CD8-positive, alpha-beta memory T cell (primary cell): ENCODE measurements around the gene PTPRO. TPM values are rescaled to one million over a fixed set of nuclear protein-coding genes. Genes with fewer than 3 reads are reported as not detected.

Experiments
- CTCF ChIA-PET: fragments of 350-600 bp; sonication (Branson Sonifier 250); formaldehyde crosslinking; loops from one replicate; lab custom pipeline; 2021; ENCODE audit warnings: antibody characterized with exemption; lab: Charles Lee
- POLR2A ChIA-PET: fragments of 350-600 bp; sonication (Branson Sonifier 250); formaldehyde crosslinking; loops from one replicate; lab custom pipeline; 2021; ENCODE audit warnings: antibody characterized with exemption; lab: Charles Lee
- DNase-seq, 5 donors: peaks; one replicate each; pipeline versions ENCODE4 v3.0.0 to v3.0.0-alpha.2; 2020 to 2022; ENCODE audit warnings: mixed read lengths in 1 of 5
- H3K27ac ChIP-seq: one replicate; pipeline ENCODE4 v1.7.0; 2013; ENCODE audit warnings: low read depth, mild to moderate bottlenecking, low read length, moderate library complexity
- H3K27me3 ChIP-seq: 2 replicates; pipeline ENCODE4 v1.7.0; 2013; ENCODE audit warnings: low read length, mild to moderate bottlenecking; ENCODE audit not compliant: insufficient read depth, poor library complexity, severe bottlenecking
- H3K36me3 ChIP-seq: 2 replicates; pipeline ENCODE4 v1.7.0; 2013; ENCODE audit warnings: mild to moderate bottlenecking, low read length, moderate library complexity; ENCODE audit not compliant: insufficient read depth
- H3K4me1 ChIP-seq: 2 replicates; pipeline ENCODE4 v1.7.0; 2013; ENCODE audit warnings: mild to moderate bottlenecking, low read length, moderate library complexity; ENCODE audit not compliant: insufficient read depth
- H3K4me3 ChIP-seq: 2 replicates; pipeline ENCODE4 v1.7.0; 2013; ENCODE audit warnings: mild to moderate bottlenecking, low read length
- H3K9me3 ChIP-seq: 2 replicates; pipeline ENCODE4 v1.7.0; 2013; ENCODE audit warnings: mild to moderate bottlenecking, low read length
- H3K27ac Mint-ChIP-seq, 8 donors: one replicate each; pipeline ENCODE4 v1.8.0; 2020 to 2021; ENCODE audit warnings: mixed read lengths in 8 of 8, mild to moderate bottlenecking in 6 of 8, inconsistent platforms in 3 of 8, moderate library complexity in 3 of 8
- H3K27me3 Mint-ChIP-seq, 2 donors: one replicate each; pipeline ENCODE4 v1.8.0; 2020 to 2021; ENCODE audit warnings: mixed read lengths in 2 of 2, mild to moderate bottlenecking in 1 of 2, moderate library complexity in 1 of 2
- H3K36me3 Mint-ChIP-seq, 3 donors: one replicate each; pipeline ENCODE4 v1.8.0; 2020 to 2021; ENCODE audit warnings: mixed read lengths in 3 of 3, inconsistent platforms in 1 of 3, mild to moderate bottlenecking in 1 of 3
- H3K4me1 Mint-ChIP-seq, 3 donors: one replicate each; pipeline ENCODE4 v1.8.0; 2020 to 2021; ENCODE audit warnings: mixed read lengths in 3 of 3, inconsistent platforms in 1 of 3, mild to moderate bottlenecking in 1 of 3
- H3K4me3 Mint-ChIP-seq, 7 donors: one replicate each; pipeline ENCODE4 v1.8.0; 2020 to 2021; ENCODE audit warnings: mixed read lengths in 7 of 7, mild to moderate bottlenecking in 6 of 7, moderate library complexity in 4 of 7, inconsistent platforms in 2 of 7
- H3K9me3 Mint-ChIP-seq, 5 donors: one replicate each; pipeline ENCODE4 v1.8.0; 2020 to 2022; ENCODE audit warnings: mixed read lengths in 5 of 5, mild to moderate bottlenecking in 3 of 5, moderate library complexity in 2 of 5, inconsistent platforms in 1 of 5
- polyA plus RNA-seq: library from polyadenylated mRNA; unstranded; fragments of 300-500 nt; fragmentation: Illumina TruSeq; gene quantifications from one replicate; pipeline ENCODE4 v1.2.3, GENCODE V29; 2021
- total RNA-seq, 2 experiments: library from RNA; stranded (reverse); gene quantifications; one replicate each; pipeline ENCODE4 v1.2.3, GENCODE V29; 2021

PTPRO gene
- total and polyA plus RNA-seq, 3 experiments from 2014 or later: 0.27 to 0.48 (median 0.47) TPM

- Mint-ChIP-seq H3K36me3 (no peaks in the 10 kb centered on the region), H3K9me3 (no peaks in the 10 kb centered on the region), H3K4me1 (no peaks in the 10 kb centered on the region), H3K27me3 (peaks cover 3 to 63% of the 10 kb centered on the region in 2 donors), H3K4me3 (no peak overlapping the region), H3K27ac (no peak overlapping the region)
- H3K27ac ChIP-seq: no peak overlapping the region
- CTCF ChIA-PET: no interaction called here
- no peaks in the 10 kb centered on the region for H3K4me1 ChIP-seq
- no peaks in the 10 kb centered on the region for H3K27me3 ChIP-seq
- no peaks in the 10 kb centered on the region for H3K9me3 ChIP-seq
- H3K4me3 ChIP-seq: no peak overlapping the region
- POLR2A ChIA-PET: no interaction called here
- DNase-seq: no peak
- H3K36me3 ChIP-seq: no peaks in the 10 kb centered on the region
Observed at GRCh38 chr12:15520083-15520482, 197.8 kb downstream of the PTPRO start.

- POLR2A ChIA-PET: no interaction called here
- Mint-ChIP-seq H3K27me3 (peaks cover 3 to 70% of the 10 kb centered on the region in 2 donors), H3K9me3 (no peaks in the 10 kb centered on the region), H3K4me1 (no peaks in the 10 kb centered on the region), H3K4me3 (no peak overlapping the region), H3K27ac (no peak overlapping the region), H3K36me3 (no peaks in the 10 kb centered on the region)
- DNase-seq: no peak
- CTCF ChIA-PET: no interaction called here
- Histone ChIP-seq H3K27me3 (no peaks in the 10 kb centered on the region), H3K4me3 (no peak overlapping the region), H3K36me3 (no peaks in the 10 kb centered on the region), H3K4me1 (no peaks in the 10 kb centered on the region), H3K9me3 (no peaks in the 10 kb centered on the region), H3K27ac (no peak overlapping the region)
Observed at GRCh38 chr12:15520844-15521243, 198.5 kb downstream of the PTPRO start.

- no peak overlapping the region for H3K4me3 Mint-ChIP-seq
- H3K4me1 Mint-ChIP-seq: no peaks in the 10 kb centered on the region
- H3K4me1 ChIP-seq: no peaks in the 10 kb centered on the region
- no peaks in the 10 kb centered on the region for H3K27me3 ChIP-seq
- H3K9me3 ChIP-seq: no peaks in the 10 kb centered on the region
- CTCF ChIA-PET: interaction anchor here (1.3 kb wide), 1 partner anchor 9 kb away, joined by 4 read pairs; no protein-coding TSS in a partner anchor
- no peaks in the 10 kb centered on the region for H3K36me3 Mint-ChIP-seq
- no peak overlapping the region for H3K4me3 ChIP-seq
- POLR2A ChIA-PET: no interaction called here
- peaks cover 0 to 65% of the 10 kb centered on the region in 2 donors for H3K27me3 Mint-ChIP-seq
- DNase-seq: no peak
- no peaks in the 10 kb centered on the region for H3K36me3 ChIP-seq
- H3K9me3 Mint-ChIP-seq: peaks cover 0 to 5% (median 0%) of the 10 kb centered on the region in 5 donors
- no peak overlapping the region for H3K27ac ChIP-seq
- no peak overlapping the region for H3K27ac Mint-ChIP-seq
Observed at GRCh38 chr12:15522574-15523187, 200.4 kb downstream of the PTPRO start.

- Mint-ChIP-seq H3K9me3 (peaks cover 0 to 15% (median 7%) of the 10 kb centered on the region in 5 donors), H3K4me3 (no peak overlapping the region)
Observed at GRCh38 chr12:15525441-15525840, 203.1 kb downstream of the PTPRO start.

GRCh38 chr12:15526033-15526432, 203.7 kb downstream of the PTPRO start:
- Histone ChIP-seq H3K4me1 (no peaks in the 10 kb centered on the region), H3K27me3 (no peaks in the 10 kb centered on the region), H3K27ac (no peak overlapping the region), H3K9me3 (no peaks in the 10 kb centered on the region), H3K36me3 (no peaks in the 10 kb centered on the region), H3K4me3 (no peak overlapping the region)
- Mint-ChIP-seq H3K27me3 (peaks cover 2 to 41% of the 10 kb centered on the region in 2 donors), H3K4me1 (no peaks in the 10 kb centered on the region), H3K9me3 (peaks cover 0 to 15% (median 7%) of the 10 kb centered on the region in 5 donors), H3K36me3 (peaks cover 0 to 9% (median 0%) of the 10 kb centered on the region in 3 donors), H3K4me3 (no peak overlapping the region), H3K27ac (no peak overlapping the region)
- ChIA-PET CTCF (no interaction called here), POLR2A (no interaction called here)
- DNase-seq: no peak

More at GRCh38 chr12:15525441-15525840, 203.1 kb downstream of the PTPRO start:
- no peak for DNase-seq
- no peaks in the 10 kb centered on the region for H3K27me3 ChIP-seq
- H3K4me1 ChIP-seq: no peaks in the 10 kb centered on the region
- no peaks in the 10 kb centered on the region for H3K36me3 ChIP-seq
- ChIA-PET POLR2A (no interaction called here), CTCF (no interaction called here)
- no peaks in the 10 kb centered on the region for H3K9me3 ChIP-seq
- no peak overlapping the region for H3K4me3 ChIP-seq
- no peak overlapping the region for H3K27ac ChIP-seq
- Mint-ChIP-seq H3K27ac (no peak overlapping the region), H3K27me3 (peaks cover 2 to 46% of the 10 kb centered on the region in 2 donors), H3K4me1 (no peaks in the 10 kb centered on the region), H3K36me3 (peaks cover 0 to 9% (median 0%) of the 10 kb centered on the region in 3 donors)

- H3K36me3 Mint-ChIP-seq: peaks cover 0 to 9% (median 0%) of the 10 kb centered on the region in 3 donors
- peaks cover 2 to 34% of the 10 kb centered on the region in 2 donors for H3K27me3 Mint-ChIP-seq
- Histone ChIP-seq H3K36me3 (no peaks in the 10 kb centered on the region), H3K27me3 (no peaks in the 10 kb centered on the region), H3K4me3 (no peak overlapping the region), H3K9me3 (no peaks in the 10 kb centered on the region), H3K27ac (no peak overlapping the region), H3K4me1 (peaks cover 3% of the 10 kb centered on the region)
- CTCF ChIA-PET: interaction anchor here (0.7 to 1.3 kb wide), 2 partner anchors 21 to 59 kb away, joined by 3 read pairs; no protein-coding TSS in a partner anchor
- no peak overlapping the region for H3K27ac Mint-ChIP-seq
- POLR2A ChIA-PET: no interaction called here
- H3K9me3 Mint-ChIP-seq: peaks cover 0 to 15% (median 7%) of the 10 kb centered on the region in 5 donors
- H3K4me3 Mint-ChIP-seq: no peak overlapping the region
- no peak for DNase-seq
- H3K4me1 Mint-ChIP-seq: peaks cover 2% of the 10 kb centered on the region in 3 donors
Observed at GRCh38 chr12:15527201-15528080, 205.1 kb downstream of the PTPRO start.

- peaks cover 2 to 28% of the 10 kb centered on the region in 2 donors for H3K27me3 Mint-ChIP-seq
- peaks cover 0 to 15% (median 7%) of the 10 kb centered on the region in 5 donors for H3K9me3 Mint-ChIP-seq
- H3K36me3 Mint-ChIP-seq: peaks cover 0 to 9% (median 0%) of the 10 kb centered on the region in 3 donors
- peak overlapping the region in 1 of 7 donors; percentile 6 for H3K4me3 Mint-ChIP-seq
- H3K4me3 ChIP-seq: no peak overlapping the region
- H3K27me3 ChIP-seq: no peaks in the 10 kb centered on the region
- DNase-seq: no peak
- CTCF ChIA-PET: interaction anchor here (0.7 to 1.3 kb wide), 2 partner anchors 20 to 58 kb away, joined by 3 read pairs; no protein-coding TSS in a partner anchor
- H3K36me3 ChIP-seq: no peaks in the 10 kb centered on the region
- POLR2A ChIA-PET: no interaction called here
- H3K4me1 Mint-ChIP-seq: peaks cover 5 to 7% (median 6%) of the 10 kb centered on the region in 3 donors
- H3K27ac Mint-ChIP-seq: no peak overlapping the region
- H3K27ac ChIP-seq: no peak overlapping the region
- peaks cover 13% of the 10 kb centered on the region for H3K4me1 ChIP-seq
- H3K9me3 ChIP-seq: no peaks in the 10 kb centered on the region
Observed at GRCh38 chr12:15528666-15529065, 206.4 kb downstream of the PTPRO start.

- H3K36me3 ChIP-seq: no peaks in the 10 kb centered on the region
- peaks cover 24% of the 10 kb centered on the region for H3K4me1 ChIP-seq
- Mint-ChIP-seq H3K9me3 (peaks cover 0 to 15% (median 7%) of the 10 kb centered on the region in 5 donors), H3K27ac (no peak overlapping the region), H3K36me3 (peaks cover 0 to 9% (median 1%) of the 10 kb centered on the region in 3 donors), H3K4me1 (peaks cover 6 to 14% (median 7%) of the 10 kb centered on the region in 3 donors), H3K27me3 (peaks cover 2 to 12% of the 10 kb centered on the region in 2 donors), H3K4me3 (no peak overlapping the region)
- DNase-seq: no peak
- no peak overlapping the region for H3K27ac ChIP-seq
- H3K9me3 ChIP-seq: no peaks in the 10 kb centered on the region
- no peaks in the 10 kb centered on the region for H3K27me3 ChIP-seq
- ChIA-PET CTCF (interaction anchor here (0.9 to 3.1 kb wide), 2 partner anchors 17 to 18 kb away, joined by 3 to 26 read pairs; no protein-coding TSS in a partner anchor), POLR2A (no interaction called here)
- H3K4me3 ChIP-seq: no peak overlapping the region
Observed at GRCh38 chr12:15530361-15530760, 208.1 kb downstream of the PTPRO start.
